ENCODE results near the gene SPEN. TPM values are rescaled to one million over a fixed set of nuclear protein-coding genes. Genes with fewer than 3 reads are reported as not detected.
"Not testable (repeated sequence)": the region's sequence is repeated elsewhere in the genome, so short reads cannot be mapped to it uniquely, and the experiment has no call there.

The SPEN gene
- total RNA-seq, 4 donors from 2014 or later = 41.4 to 63.6 (median 42.9) TPM

DNA sequence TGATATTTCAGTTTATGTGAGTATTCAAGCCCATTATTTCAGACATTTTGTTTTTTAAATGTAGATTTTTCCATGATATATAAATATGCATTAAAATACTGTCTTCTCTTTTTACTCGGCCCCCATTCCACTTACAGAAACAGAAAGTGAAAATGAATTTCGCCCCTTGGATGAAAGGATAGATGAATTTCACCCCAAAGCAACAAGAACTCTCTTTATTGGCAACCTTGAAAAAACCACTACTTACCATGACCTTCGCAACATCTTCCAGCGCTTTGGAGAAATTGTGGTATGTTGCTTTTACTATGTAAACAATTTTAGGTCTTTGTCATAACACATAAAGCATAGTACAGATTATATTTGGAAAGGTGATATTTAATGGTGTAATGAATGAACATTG, 68.5 kb downstream of the SPEN start:
- TF ChIP-seq, protein P1, sequence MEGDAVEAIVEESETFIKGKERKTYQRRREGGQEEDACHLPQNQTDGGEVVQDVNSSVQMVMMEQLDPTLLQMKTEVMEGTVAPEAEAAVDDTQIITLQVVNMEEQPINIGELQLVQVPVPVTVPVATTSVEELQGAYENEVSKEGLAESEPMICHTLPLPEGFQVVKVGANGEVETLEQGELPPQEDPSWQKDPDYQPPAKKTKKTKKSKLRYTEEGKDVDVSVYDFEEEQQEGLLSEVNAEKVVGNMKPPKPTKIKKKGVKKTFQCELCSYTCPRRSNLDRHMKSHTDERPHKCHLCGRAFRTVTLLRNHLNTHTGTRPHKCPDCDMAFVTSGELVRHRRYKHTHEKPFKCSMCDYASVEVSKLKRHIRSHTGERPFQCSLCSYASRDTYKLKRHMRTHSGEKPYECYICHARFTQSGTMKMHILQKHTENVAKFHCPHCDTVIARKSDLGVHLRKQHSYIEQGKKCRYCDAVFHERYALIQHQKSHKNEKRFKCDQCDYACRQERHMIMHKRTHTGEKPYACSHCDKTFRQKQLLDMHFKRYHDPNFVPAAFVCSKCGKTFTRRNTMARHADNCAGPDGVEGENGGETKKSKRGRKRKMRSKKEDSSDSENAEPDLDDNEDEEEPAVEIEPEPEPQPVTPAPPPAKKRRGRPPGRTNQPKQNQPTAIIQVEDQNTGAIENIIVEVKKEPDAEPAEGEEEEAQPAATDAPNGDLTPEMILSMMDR (IDR thresholded peaks at IDR 0.05) = no peak
- TF ChIP-seq POLR2A (IDR thresholded peaks at IDR 0.05) = no peak
- 72 to 79% methylated on average over 4 of the region's 4 CpGs for WGBS, 2 donors
- DNase-seq (ENCODE audit: low spot score in 2 of 2) = no peak
- H3K4me3 ChIP-seq (ENCODE audit: low read depth, poor library complexity, severe bottlenecking) = no peak overlapping the region
- intact Hi-C loops (cut with DNase I; ENCODE audit: low total_unique reads) = no loop called here

DNA sequence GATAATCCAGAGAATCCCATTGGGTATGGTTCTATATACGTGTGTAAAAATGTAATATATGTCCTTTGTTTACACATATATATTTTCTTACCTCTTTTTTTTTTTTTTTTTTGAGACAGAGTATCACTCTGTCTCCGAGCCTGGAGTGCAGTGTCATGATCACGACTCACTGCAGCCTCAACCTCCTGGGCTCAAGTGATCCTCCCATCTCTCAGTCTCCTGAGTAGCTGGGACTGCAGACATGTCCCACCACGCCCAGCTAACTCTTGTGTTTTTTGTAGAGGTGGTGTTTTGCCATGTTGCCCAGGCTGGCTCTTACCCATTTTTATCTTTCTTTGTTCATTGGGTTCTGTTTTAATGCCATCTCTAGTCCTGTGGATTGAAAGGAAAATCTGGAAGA, 68.9 kb downstream of the SPEN start:
- 55 to 65% methylated on average over 4 of the region's 4 CpGs for WGBS, 2 donors
- intact Hi-C loops (cut with DNase I; ENCODE audit: low total_unique reads) = no loop called here
- no peak for DNase-seq (ENCODE audit: low spot score in 2 of 2)
- no peak for TF ChIP-seq POLR2A (IDR thresholded peaks at IDR 0.05)
- TF ChIP-seq, protein P1 (IDR thresholded peaks at IDR 0.05) = no peak
- H3K4me3 ChIP-seq (ENCODE audit: low read depth, poor library complexity, severe bottlenecking) = no peak overlapping the region

DNA sequence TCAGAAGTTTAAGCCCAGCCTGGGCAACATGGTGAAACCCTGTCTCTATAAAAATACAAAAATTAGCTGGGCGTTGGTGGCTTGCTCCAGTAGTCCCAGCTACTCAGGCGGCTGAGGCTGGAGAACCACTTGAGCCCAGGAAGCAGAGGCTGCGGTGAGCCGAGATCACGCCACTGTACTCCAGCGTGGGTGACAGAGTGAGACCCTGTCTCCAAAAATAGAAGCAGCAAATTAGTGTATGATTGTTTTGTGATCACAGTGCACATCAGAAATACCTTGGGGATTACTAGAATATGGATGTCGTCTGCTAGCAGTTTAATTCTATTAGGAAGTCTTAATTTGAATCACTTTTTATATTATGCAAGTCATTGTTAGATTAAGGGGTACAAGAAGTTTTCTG, 69.4 kb downstream of the SPEN start:
- TF ChIP-seq, protein P1 (IDR thresholded peaks at IDR 0.05) = no peak
- TF ChIP-seq POLR2A (IDR thresholded peaks at IDR 0.05) = no peak
- no peak for DNase-seq (ENCODE audit: low spot score in 2 of 2)
- WGBS, 2 donors = 81 to 89% methylated on average over 7 of the region's 7 CpGs
- intact Hi-C loops (cut with DNase I; ENCODE audit: low total_unique reads) = no loop called here
- H3K4me3 ChIP-seq (ENCODE audit: low read depth, poor library complexity, severe bottlenecking) = no peak overlapping the region

DNA sequence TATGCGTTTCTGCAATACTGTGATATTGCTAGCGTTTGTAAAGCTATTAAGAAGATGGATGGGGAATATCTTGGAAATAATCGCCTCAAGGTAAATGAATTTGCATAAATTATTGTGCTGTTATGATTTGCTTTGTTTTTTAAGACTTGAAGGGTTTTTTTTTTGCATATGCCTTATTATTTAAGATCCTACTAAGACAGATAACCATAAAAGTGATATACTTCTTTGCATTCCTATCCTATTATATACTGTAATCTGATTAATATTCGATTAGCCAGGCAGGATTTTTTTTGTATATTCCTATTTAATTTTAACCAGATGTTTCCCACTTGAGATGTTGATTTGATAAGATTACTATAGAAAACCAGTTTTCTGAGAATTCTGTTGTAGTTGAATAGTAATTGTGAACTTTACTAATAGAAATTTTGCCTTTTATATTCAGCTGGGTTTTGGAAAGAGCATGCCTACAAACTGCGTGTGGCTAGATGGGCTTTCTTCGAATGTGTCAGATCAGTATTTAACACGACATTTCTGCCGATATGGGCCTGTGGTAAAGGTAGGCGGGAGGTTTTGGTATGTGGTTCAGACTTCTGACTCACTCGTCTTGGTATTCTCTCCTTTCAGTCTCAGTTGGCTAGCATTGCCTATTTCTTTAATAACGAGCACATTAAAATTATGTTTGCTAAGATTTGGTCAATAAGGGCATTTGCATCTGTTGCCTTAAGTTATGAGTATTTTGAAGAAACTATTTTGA, 71.6 kb downstream of the SPEN start:
- 45 to 56% methylated on average over 11 of the region's 11 CpGs for WGBS, 2 donors
- TF ChIP-seq, protein P1 (IDR thresholded peaks at IDR 0.05) = no peak
- TF ChIP-seq POLR2A (IDR thresholded peaks at IDR 0.05) = no peak
- intact Hi-C loops (cut with DNase I; ENCODE audit: low total_unique reads) = no loop called here
- no peak for DNase-seq (ENCODE audit: low spot score in 2 of 2)
- no peak overlapping the region for H3K4me3 ChIP-seq (ENCODE audit: low read depth, poor library complexity, severe bottlenecking)

DNA sequence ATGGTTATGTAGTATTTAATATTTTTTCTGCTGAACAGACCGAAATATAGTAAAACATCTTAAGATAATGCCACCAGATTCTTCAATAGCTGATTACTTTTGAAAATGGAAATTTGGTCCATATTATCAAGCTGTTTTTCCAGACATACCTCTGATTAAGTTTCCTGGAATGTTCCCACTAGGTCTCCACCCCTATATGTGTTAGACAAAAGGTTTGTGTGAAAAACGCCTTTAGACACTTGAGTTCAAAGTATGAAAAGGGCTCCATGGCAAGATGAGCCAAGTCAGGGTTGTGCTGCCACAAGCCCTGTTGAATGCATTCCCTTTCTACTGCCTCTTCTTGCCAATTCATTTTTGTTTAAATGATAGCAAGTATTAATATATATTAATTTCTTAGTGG, 75.7 kb downstream of the SPEN start:
- TF ChIP-seq, protein P1 (IDR thresholded peaks at IDR 0.05) = no peak
- no peak for TF ChIP-seq POLR2A (IDR thresholded peaks at IDR 0.05)
- H3K4me3 ChIP-seq (ENCODE audit: low read depth, poor library complexity, severe bottlenecking) = no peak overlapping the region
- no peak for DNase-seq (ENCODE audit: low spot score in 2 of 2)
- 49 to 50% methylated on average over 2 of the region's 2 CpGs for WGBS, 2 donors
- intact Hi-C loops (cut with DNase I; ENCODE audit: low total_unique reads) = no loop called here

GRCh38 chr1:15926448-15926847, 78.9 kb downstream of the SPEN start:
- DNase-seq (ENCODE audit: low spot score in 2 of 2); H3K4me3 ChIP-seq (ENCODE audit: low read depth, poor library complexity, severe bottlenecking); intact Hi-C loops (cut with DNase I; ENCODE audit: low total_unique reads): not testable (repeated sequence)
- WGBS, 2 donors = 75 to 84% methylated on average over 8 of the region's 8 CpGs

All from lower leg skin (tissue), 4 donors.